ENCODE results near the gene TMEM95.

GRCh38 chr17:7328009-7328408, 26.9 kb upstream of the TMEM95 start:
- no peak for TF ChIP-seq ZNF274 (IDR thresholded peaks at IDR 0.05; ENCODE audit: low read depth, low read length)
- TF ChIP-seq YY1 (IDR thresholded peaks at IDR 0.05; ENCODE audit: insufficient read depth, insufficient read length) = no peak

Measured in NT2/D1 (cell line).